GM21576 (cell line): ENCODE data around the gene DYNC1H1.

ENCODE experiments used
- ATAC-seq: cut with Tn5 transposase; IDR thresholded peaks from one replicate; pipeline ENCODE4 v1.9.1; 2021; ENCODE audit warnings: mild to moderate bottlenecking, moderate library complexity; ENCODE audit not compliant: unreplicated experiment

The DYNC1H1 gene

GRCh38 chr14:101939646-101940170 lies 24.7 kb upstream of the DYNC1H1 start:
- ATAC-seq: no peak

GRCh38 chr14:101944451-101944850 lies 19.9 kb upstream of the DYNC1H1 start:
- no peak for ATAC-seq

- no peak for ATAC-seq
Observed at GRCh38 chr14:101945171-101945570, 19.2 kb upstream of the DYNC1H1 start.

GRCh38 chr14:101947577-101947903 lies 16.8 kb upstream of the DYNC1H1 start:
- peak; percentile 4 for ATAC-seq

GRCh38 chr14:101947904-101948665 lies 16.3 kb upstream of the DYNC1H1 start:
- peak; percentile 96 for ATAC-seq

- ATAC-seq: no peak
Observed at GRCh38 chr14:101948666-101949216, 15.6 kb upstream of the DYNC1H1 start.

- no peak for ATAC-seq
Observed at GRCh38 chr14:101950100-101950499, 14.3 kb upstream of the DYNC1H1 start.

- ATAC-seq: no peak
Observed at GRCh38 chr14:101950516-101951215, 13.7 kb upstream of the DYNC1H1 start.

GRCh38 chr14:101953151-101953550 lies 11.2 kb upstream of the DYNC1H1 start:
- ATAC-seq: no peak

- no peak for ATAC-seq
Observed at GRCh38 chr14:101954501-101954900, 9.9 kb upstream of the DYNC1H1 start.

GRCh38 chr14:101955695-101956161 lies 8.6 kb upstream of the DYNC1H1 start:
- ATAC-seq: no peak

- no peak for ATAC-seq
Observed at GRCh38 chr14:101956179-101956885, 8.0 kb upstream of the DYNC1H1 start.

GRCh38 chr14:101957406-101958234 lies 6.8 kb upstream of the DYNC1H1 start:
- ATAC-seq: no peak

GRCh38 chr14:101958418-101959180 lies 5.8 kb upstream of the DYNC1H1 start:
- no peak for ATAC-seq

- no peak for ATAC-seq
Observed at GRCh38 chr14:101959277-101959676, 5.1 kb upstream of the DYNC1H1 start.

GRCh38 chr14:101960225-101960624 lies 4.1 kb upstream of the DYNC1H1 start:
- ATAC-seq: no peak

- ATAC-seq: no peak
Observed at GRCh38 chr14:101961011-101961721, 3.2 kb upstream of the DYNC1H1 start.

GRCh38 chr14:101961746-101962502 lies 2.4 kb upstream of the DYNC1H1 start:
- no peak for ATAC-seq
